ENCODE measurements around the gene ANO7. TPM values are rescaled to one million over a fixed set of nuclear protein-coding genes. Genes with fewer than 3 reads are reported as not detected.

The ANO7 gene
- total RNA-seq, 4 donors from 2014 or later: 0.59 TPM; not detected in 3

- intact Hi-C loops (cut with DNase I): no loop called here
- 86 to 100% methylated on average over 1 to 11 of the region's 32 CpGs for WGBS, 2 donors
- peaks cover 0 to 9% (median 8%) of the 10 kb centered on the region in 3 donors for H3K4me1 ChIP-seq
- H3K27ac ChIP-seq: no peak overlapping the region
- H3K27me3 ChIP-seq: peaks cover 0 to 22% (median 0%) of the 10 kb centered on the region in 4 donors
- TF ChIP-seq CTCF (IDR thresholded peaks at IDR 0.05) (no peak), POLR2A (IDR thresholded peaks at IDR 0.05) (no peak)
- H3K36me3 ChIP-seq: no peaks in the 10 kb centered on the region
- DNase-seq: no peak
- no peak overlapping the region for H3K4me3 ChIP-seq
- no peaks in the 10 kb centered on the region for H3K9me3 ChIP-seq
These were observed 797 bp downstream of the ANO7 start for GRCh38 chr2:241189093-241189855.

GRCh38 chr2:241189856-241190201, 1.4 kb downstream of the ANO7 start:
- no peak for DNase-seq
- H3K27me3 ChIP-seq: peaks cover 0 to 22% (median 0%) of the 10 kb centered on the region in 4 donors
- H3K4me1 ChIP-seq: peaks cover 0 to 9% (median 8%) of the 10 kb centered on the region in 3 donors
- no peaks in the 10 kb centered on the region for H3K9me3 ChIP-seq
- no peak overlapping the region for H3K27ac ChIP-seq
- TF ChIP-seq POLR2A (IDR thresholded peaks at IDR 0.05): no peak
- TF ChIP-seq CTCF (IDR thresholded peaks at IDR 0.05): no peak
- no peak overlapping the region for H3K4me3 ChIP-seq
- H3K36me3 ChIP-seq: no peaks in the 10 kb centered on the region
- WGBS, 2 donors: no CpG with 5 or more reads among the region's 15 CpGs
- intact Hi-C loops (cut with DNase I): no loop called here

- Histone ChIP-seq H3K27ac (no peak overlapping the region), H3K4me1 (peaks cover 0 to 9% (median 8%) of the 10 kb centered on the region in 3 donors), H3K4me3 (no peak overlapping the region), H3K9me3 (no peaks in the 10 kb centered on the region), H3K27me3 (peaks cover 0 to 22% (median 0%) of the 10 kb centered on the region in 4 donors), H3K36me3 (no peaks in the 10 kb centered on the region)
- intact Hi-C loops (cut with DNase I): no loop called here
- DNase-seq: no peak
- WGBS, 2 donors: 80% methylated on average over 2 of the region's 19 CpGs; no CpG with 5 or more reads in 1 of the 2 donors
- no peak for TF ChIP-seq CTCF (IDR thresholded peaks at IDR 0.05)
- no peak for TF ChIP-seq POLR2A (IDR thresholded peaks at IDR 0.05)
These were observed 2.0 kb downstream of the ANO7 start for GRCh38 chr2:241190291-241190981.

GRCh38 chr2:241191081-241191480, 2.6 kb downstream of the ANO7 start:
- WGBS, 2 donors: 19 to 63% methylated on average over 1 to 5 of the region's 14 CpGs

More at GRCh38 chr2:241191081-241191480, 2.6 kb downstream of the ANO7 start:
- peaks cover 0 to 22% (median 0%) of the 10 kb centered on the region in 4 donors for H3K27me3 ChIP-seq
- no peaks in the 10 kb centered on the region for H3K9me3 ChIP-seq
- H3K27ac ChIP-seq: no peak overlapping the region
- peaks cover 0 to 9% (median 8%) of the 10 kb centered on the region in 3 donors for H3K4me1 ChIP-seq
- intact Hi-C loops (cut with DNase I): no loop called here
- no peak for DNase-seq
- H3K4me3 ChIP-seq: no peak overlapping the region
- H3K36me3 ChIP-seq: no peaks in the 10 kb centered on the region
- no peak for TF ChIP-seq CTCF (IDR thresholded peaks at IDR 0.05)
- TF ChIP-seq POLR2A (IDR thresholded peaks at IDR 0.05): no peak
